PC-9 (cell line): ENCODE measurements around the gene MOCOS. TPM values are rescaled to one million over a fixed set of nuclear protein-coding genes. Genes with fewer than 3 reads are reported as not detected.

Experiments
- BruUV-seq: library from RNA; stranded (reverse); fragments of 400-500 nt; replicated peaks from 2 replicates; lab custom pipeline; 2021; lab: Mats Ljungman, UMichigan
- CTCF ChIA-PET: fragments of 300-600 bp; sonication (Branson Sonifier 250); formaldehyde crosslinking; loops from one replicate; lab custom pipeline; 2022; ENCODE audit warnings: antibody characterized with exemption; lab: Charles Lee
- POLR2A ChIA-PET: fragments of 300-600 bp; sonication (Branson Sonifier 250); formaldehyde crosslinking; loops from one replicate; lab custom pipeline; 2022; ENCODE audit warnings: antibody characterized with exemption; ENCODE audit not compliant: unreplicated experiment; lab: Charles Lee
- DNase-seq, 2 experiments: peaks; one replicate each; pipeline versions ENCODE4 v3.0.0 to v3.0.0-alpha.2; 2015 to 2022; ENCODE audit warnings: mixed read lengths in 1 of 2
- H2AFZ ChIP-seq: fragments of 200-600 bp; sonication (generic); 2 replicates; pipeline ENCODE4 v1.8.1; 2017; ENCODE audit warnings: antibody characterized with exemption
- H3F3A ChIP-seq: fragments of 200-600 bp; sonication (generic); 2 replicates; pipeline ENCODE4 v1.8.1; 2017; ENCODE audit warnings: antibody characterized with exemption, mild to moderate bottlenecking, low read depth; ENCODE audit not compliant: insufficient read depth
- H3K27ac ChIP-seq: fragments of 200-600 bp; sonication (generic); 2 replicates; pipeline ENCODE4 v1.6.1; 2016; ENCODE audit warnings: mixed run types
- H3K27me3 ChIP-seq: fragments of 200-600 bp; sonication (generic); 2 replicates; pipeline ENCODE4 v1.6.1; 2016; ENCODE audit warnings: low read depth, mixed run types; ENCODE audit not compliant: insufficient read depth
- H3K36me3 ChIP-seq: fragments of 200-600 bp; sonication (generic); 2 replicates; pipeline ENCODE4 v1.6.1; 2016; ENCODE audit warnings: low read depth, mixed run types
- H3K4me1 ChIP-seq: fragments of 200-600 bp; sonication (generic); replicated peaks from 2 replicates; pipeline ENCODE4 v1.6.1; 2016; ENCODE audit warnings: mixed run types; ENCODE audit not compliant: insufficient read depth
- H3K4me2 ChIP-seq: fragments of 200-600 bp; sonication (generic); 2 replicates; pipeline ENCODE4 v1.6.1; 2017; ENCODE audit warnings: mixed run types
- H3K4me3 ChIP-seq: fragments of 200-600 bp; sonication (generic); 2 replicates; pipeline ENCODE4 v1.6.1; 2016; ENCODE audit warnings: mixed run types
- H3K79me2 ChIP-seq: fragments of 200-600 bp; sonication (generic); 2 replicates; pipeline ENCODE4 v1.6.1; 2017; ENCODE audit warnings: low read depth, mixed run types
- H3K9me2 ChIP-seq: fragments of 200-600 bp; sonication (generic); 2 replicates; pipeline ENCODE4 v1.8.1; 2017; ENCODE audit warnings: mild to moderate bottlenecking; ENCODE audit not compliant: insufficient read depth
- H3K9me3 ChIP-seq: fragments of 200-600 bp; sonication (generic); 2 replicates; pipeline ENCODE4 v1.8.1; 2016; ENCODE audit warnings: low read depth; ENCODE audit not compliant: insufficient read depth
- H4K20me1 ChIP-seq: fragments of 200-600 bp; sonication (generic); 2 replicates; pipeline ENCODE4 v1.8.1; 2017; ENCODE audit not compliant: insufficient read depth
- EZH2 ChIP-seq: fragments of 200-600 bp; sonication (generic); IDR thresholded peaks from 2 replicates; pipeline ENCODE4 v1.8.0; 2017; ENCODE audit warnings: antibody characterized with exemption, low read depth
- intact Hi-C: fragments of 100-400 bp; cut with micrococcal nuclease; formaldehyde crosslinking; loops from one replicate; pipeline ENCODE4 v1.10.0; 2022; ENCODE audit not compliant: unreplicated experiment
- total RNA-seq: library from RNA; stranded (reverse); gene quantifications from 2 replicates; pipeline ENCODE4 v1.2.3, GENCODE V29; 2021
- TF ChIP-seq, protein P1 (sequence below): fragments of 200-600 bp; sonication (generic); conservative IDR thresholded peaks from 2 replicates; pipeline ENCODE4 v1.6.1; 2017; ENCODE audit warnings: mixed run types, antibody characterized with exemption, mild to moderate bottlenecking, moderate library complexity

Gene MOCOS
- total RNA-seq, 1 experiment from 2014 or later: 30.4 TPM

DNA sequence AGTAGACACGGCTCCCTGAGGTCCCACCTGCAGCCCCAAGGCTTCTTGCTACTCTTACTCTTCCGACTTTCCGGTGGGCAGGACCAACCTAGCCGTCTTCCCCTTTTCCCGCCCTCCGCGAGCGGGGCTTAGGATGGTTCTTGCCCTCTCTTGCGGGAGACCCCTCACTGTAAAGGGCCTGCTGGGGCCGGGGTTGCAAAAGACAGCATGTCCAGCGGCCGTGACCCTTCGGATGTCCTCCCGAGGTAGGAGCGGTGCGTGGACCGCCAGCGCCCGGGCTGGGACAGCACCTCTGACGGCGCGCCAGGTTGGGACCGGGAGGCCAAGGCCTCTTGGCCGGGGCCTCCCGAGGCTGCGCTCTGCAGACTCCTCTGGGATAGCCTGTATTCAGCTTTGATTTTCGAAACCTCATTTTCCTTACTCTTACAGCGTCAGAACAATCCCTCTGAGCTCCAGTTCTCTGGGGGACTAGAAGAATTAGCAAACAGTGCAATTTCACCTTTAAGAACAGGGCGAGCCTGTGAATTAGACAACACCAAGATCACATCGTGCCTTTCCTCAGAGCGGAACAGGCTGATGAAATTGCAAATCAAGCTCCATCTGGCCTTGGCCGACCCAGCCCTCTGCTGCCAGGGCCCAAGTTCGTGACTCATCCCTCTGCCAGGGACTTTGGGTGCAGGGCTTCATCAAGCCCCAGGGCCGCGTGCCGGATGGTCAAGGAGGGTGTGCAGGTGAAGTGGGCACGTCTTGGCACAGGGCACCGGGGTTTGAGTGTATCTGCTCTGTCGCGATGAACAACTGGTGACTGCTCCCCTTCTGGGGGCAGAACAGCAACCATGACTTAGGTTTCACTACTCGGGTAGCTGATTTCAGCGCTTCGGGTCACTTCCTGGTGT, 777 bp downstream of the MOCOS start:
- Histone ChIP-seq H3F3A (0 out of 2 replicates have a peak, but pooled peaks cover 3% of the 10 kb centered on the region), H3K4me2 (peak overlapping the region; percentile 82), H3K27me3 (no peaks in the 10 kb centered on the region), H3K4me3 (peak overlapping the region; percentile 85), H3K27ac (peak overlapping the region; percentile 98), H4K20me1 (peaks cover 11% of the 10 kb centered on the region; the same call in 1 of the 2 replicates), H3K9me2 (no peaks in the 10 kb centered on the region), H3K4me1 (peaks cover 21% of the 10 kb centered on the region), H3K9me3 (no peaks in the 10 kb centered on the region), H3K36me3 (peaks cover 21% of the 10 kb centered on the region), H2AFZ (peak overlapping the region; percentile 82), H3K79me2 (peaks cover 52% of the 10 kb centered on the region)
- ChIA-PET CTCF (no interaction called here), POLR2A (interaction anchor here (0.7 kb wide), 1 partner anchor 346 kb away, joined by 4 read pairs; no protein-coding TSS in a partner anchor)
- BruUV-seq: TSS peak; percentile 27
- intact Hi-C loops: no loop called here
- peak; percentile 58 to 79 for DNase-seq
- TF ChIP-seq, protein P1, sequence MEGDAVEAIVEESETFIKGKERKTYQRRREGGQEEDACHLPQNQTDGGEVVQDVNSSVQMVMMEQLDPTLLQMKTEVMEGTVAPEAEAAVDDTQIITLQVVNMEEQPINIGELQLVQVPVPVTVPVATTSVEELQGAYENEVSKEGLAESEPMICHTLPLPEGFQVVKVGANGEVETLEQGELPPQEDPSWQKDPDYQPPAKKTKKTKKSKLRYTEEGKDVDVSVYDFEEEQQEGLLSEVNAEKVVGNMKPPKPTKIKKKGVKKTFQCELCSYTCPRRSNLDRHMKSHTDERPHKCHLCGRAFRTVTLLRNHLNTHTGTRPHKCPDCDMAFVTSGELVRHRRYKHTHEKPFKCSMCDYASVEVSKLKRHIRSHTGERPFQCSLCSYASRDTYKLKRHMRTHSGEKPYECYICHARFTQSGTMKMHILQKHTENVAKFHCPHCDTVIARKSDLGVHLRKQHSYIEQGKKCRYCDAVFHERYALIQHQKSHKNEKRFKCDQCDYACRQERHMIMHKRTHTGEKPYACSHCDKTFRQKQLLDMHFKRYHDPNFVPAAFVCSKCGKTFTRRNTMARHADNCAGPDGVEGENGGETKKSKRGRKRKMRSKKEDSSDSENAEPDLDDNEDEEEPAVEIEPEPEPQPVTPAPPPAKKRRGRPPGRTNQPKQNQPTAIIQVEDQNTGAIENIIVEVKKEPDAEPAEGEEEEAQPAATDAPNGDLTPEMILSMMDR: no peak
- TF ChIP-seq EZH2: no peak

DNA sequence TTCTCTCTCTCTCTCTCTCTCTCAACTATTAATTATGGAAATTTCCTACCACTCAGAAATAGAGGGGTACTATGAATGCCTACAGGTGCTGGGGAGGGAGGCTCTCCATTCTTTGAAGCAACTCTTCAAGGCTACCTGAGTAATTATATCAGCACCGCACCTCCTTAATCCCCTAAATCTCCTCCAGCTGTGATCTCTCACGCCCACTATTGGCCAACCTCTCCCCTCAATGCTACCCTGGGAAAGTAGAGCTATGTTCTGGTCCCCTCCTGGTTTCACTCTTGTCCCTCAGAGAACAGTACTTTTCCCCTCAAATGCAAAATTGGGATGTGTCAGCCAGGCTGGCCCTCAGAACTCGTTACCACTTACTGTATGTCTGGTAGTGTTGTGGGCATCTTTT, 1.6 kb downstream of the MOCOS start:
- TF ChIP-seq, protein P1: no peak
- no peak for TF ChIP-seq EZH2
- ChIA-PET CTCF (no interaction called here), POLR2A (no interaction called here)
- H3K36me3 ChIP-seq: peaks cover 27% of the 10 kb centered on the region
- peaks cover 7% of the 10 kb centered on the region; the same call in 1 of the 2 replicates for H3F3A ChIP-seq
- H3K9me3 ChIP-seq: no peaks in the 10 kb centered on the region
- peaks cover 55% of the 10 kb centered on the region for H3K79me2 ChIP-seq
- H3K4me1 ChIP-seq: peaks cover 21% of the 10 kb centered on the region
- H3K4me3 ChIP-seq: peak overlapping the region; percentile 85
- H3K9me2 ChIP-seq: no peaks in the 10 kb centered on the region
- H4K20me1 ChIP-seq: peaks cover 13% of the 10 kb centered on the region; the same call in 1 of the 2 replicates
- H2AFZ ChIP-seq: no peak overlapping the region
- BruUV-seq: no TSS peak
- no peaks in the 10 kb centered on the region for H3K27me3 ChIP-seq
- intact Hi-C loops: no loop called here
- peak overlapping the region; percentile 98 for H3K27ac ChIP-seq
- DNase-seq: peak in 1 of 2 experiments; percentile 56
- H3K4me2 ChIP-seq: peak overlapping the region; percentile 82

DNA sequence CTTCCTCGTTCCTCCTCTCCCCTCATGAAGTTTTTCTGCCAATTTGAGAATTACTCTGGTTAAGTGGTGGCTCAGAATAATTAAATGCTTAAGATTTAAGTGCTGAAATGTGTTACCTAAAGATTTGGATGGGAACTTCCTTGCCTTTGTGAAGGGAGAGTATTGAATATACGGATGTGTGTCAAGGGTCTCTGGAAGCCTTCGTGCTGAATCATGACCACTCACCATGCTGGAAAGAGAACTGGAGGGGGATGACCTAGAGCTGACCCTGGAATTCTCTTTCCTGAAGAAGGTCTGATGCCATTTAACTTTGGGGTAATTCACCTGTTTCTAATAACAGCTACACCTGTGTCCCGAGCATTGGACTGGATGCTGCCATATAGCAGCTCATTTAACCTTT, 2.2 kb downstream of the MOCOS start:
- Histone ChIP-seq H3K4me2 (peak overlapping the region; percentile 82), H3K27me3 (no peaks in the 10 kb centered on the region), H3K4me3 (peak overlapping the region; percentile 85), H3K9me2 (no peaks in the 10 kb centered on the region), H3K27ac (peak overlapping the region; percentile 98), H3K79me2 (peaks cover 55% of the 10 kb centered on the region), H3K36me3 (peaks cover 28% of the 10 kb centered on the region), H3F3A (peaks cover 6% of the 10 kb centered on the region; the same call in 1 of the 2 replicates), H2AFZ (no peak overlapping the region), H4K20me1 (peaks cover 19% of the 10 kb centered on the region), H3K9me3 (no peaks in the 10 kb centered on the region), H3K4me1 (peaks cover 21% of the 10 kb centered on the region)
- DNase-seq: peak in 1 of 2 experiments; percentile 62
- intact Hi-C loops: no loop called here
- CTCF ChIA-PET: no interaction called here
- TF ChIP-seq, protein P1: no peak
- no peak for TF ChIP-seq EZH2
- POLR2A ChIA-PET: no interaction called here
- BruUV-seq: no TSS peak
